NK-92 (cell line): ENCODE data around the gene TOMM6.
"Not testable (repeated sequence)": the region's sequence is repeated elsewhere in the genome, so short reads cannot be mapped to it uniquely, and the experiment has no call there.

Experiments used
- DNase-seq: peaks from one replicate; lab custom pipeline; 2025; ENCODE audit not compliant: unreplicated experiment; lab: John Stamatoyannopoulos, UW

Gene TOMM6

GRCh38 chr6:41783106-41783780 is 4.3 kb upstream of the TOMM6 start:
- DNase-seq = no peak

- DNase-seq = no peak
These were observed 2.8 kb upstream of the TOMM6 start for GRCh38 chr6:41784581-41785171.

- no peak for DNase-seq
These were observed 2.2 kb upstream of the TOMM6 start for GRCh38 chr6:41785254-41785653.

GRCh38 chr6:41785689-41786450 is 1.6 kb upstream of the TOMM6 start:
- no peak for DNase-seq

GRCh38 chr6:41786451-41787218 is 859 bp upstream of the TOMM6 start:
- DNase-seq = peak; percentile 34

DNA sequence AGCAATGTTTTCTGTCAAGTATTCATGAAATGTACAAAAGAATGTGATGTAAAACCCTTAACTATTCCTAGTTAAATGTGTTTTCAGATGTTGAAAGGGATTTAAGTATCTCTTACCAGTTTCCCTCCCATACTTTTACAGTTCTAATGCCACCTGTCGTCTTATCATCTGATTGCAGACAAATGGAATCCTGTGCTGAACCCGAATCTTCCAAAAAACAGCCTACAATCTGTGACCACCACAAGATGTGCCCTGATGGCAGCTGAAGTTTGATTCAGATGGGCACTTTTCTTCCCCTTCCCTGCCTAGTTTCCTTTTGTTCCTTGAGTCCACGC is 1.9 kb downstream of the TOMM6 start:
- DNase-seq = no peak

GRCh38 chr6:41790045-41790444 is 2.6 kb downstream of the TOMM6 start:
- DNase-seq = no peak

- no peak for DNase-seq
These were observed 3.8 kb downstream of the TOMM6 start for GRCh38 chr6:41791305-41791704.

GRCh38 chr6:41791984-41792383 is 4.5 kb downstream of the TOMM6 start:
- DNase-seq = no peak

DNA sequence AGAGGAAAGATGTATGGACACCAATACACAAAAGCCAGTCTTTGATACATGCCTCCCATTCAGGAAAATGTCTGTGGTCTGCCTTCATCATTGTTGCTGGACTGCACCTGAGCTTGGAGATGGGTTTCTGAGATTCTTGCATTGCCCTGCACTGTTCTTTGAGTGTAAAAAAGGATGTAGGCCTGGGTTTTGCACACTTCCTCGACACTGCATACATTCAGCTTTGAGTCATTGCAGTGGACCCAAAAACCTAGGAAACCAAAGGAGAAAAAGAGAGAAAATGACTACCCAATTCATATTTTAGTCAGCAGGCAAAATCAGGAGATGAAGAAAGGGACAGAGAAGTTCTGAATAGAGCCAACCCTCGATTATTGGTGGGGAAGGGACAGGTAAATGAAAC is 9.0 kb downstream of the TOMM6 start:
- DNase-seq = no peak

GRCh38 chr6:41798901-41799558 is 11.5 kb downstream of the TOMM6 start:
- DNase-seq = no peak

DNA sequence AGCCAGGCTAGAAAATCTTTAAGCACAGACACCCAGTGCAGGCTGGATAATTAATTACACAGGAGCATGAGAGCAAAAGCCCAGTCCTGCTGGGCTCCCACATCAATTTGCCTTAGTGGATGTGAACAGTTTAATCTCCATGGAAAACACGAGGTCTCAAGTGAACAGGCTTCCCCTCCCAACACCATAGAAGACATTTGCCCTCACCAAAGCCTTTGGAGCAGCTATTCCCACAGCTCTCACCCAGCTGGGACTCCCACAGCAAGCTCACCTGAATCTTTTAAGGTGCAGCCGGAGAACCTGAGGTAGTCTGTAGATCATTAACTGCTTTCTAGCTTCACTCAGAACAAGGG is 12.0 kb downstream of the TOMM6 start:
- no peak for DNase-seq

GRCh38 chr6:41801380-41801779 is 13.9 kb downstream of the TOMM6 start:
- no peak for DNase-seq

- no peak for DNase-seq
These were observed 18.6 kb downstream of the TOMM6 start for GRCh38 chr6:41805830-41806774.

GRCh38 chr6:41811095-41811494 is 23.6 kb downstream of the TOMM6 start:
- DNase-seq = no peak

DNA sequence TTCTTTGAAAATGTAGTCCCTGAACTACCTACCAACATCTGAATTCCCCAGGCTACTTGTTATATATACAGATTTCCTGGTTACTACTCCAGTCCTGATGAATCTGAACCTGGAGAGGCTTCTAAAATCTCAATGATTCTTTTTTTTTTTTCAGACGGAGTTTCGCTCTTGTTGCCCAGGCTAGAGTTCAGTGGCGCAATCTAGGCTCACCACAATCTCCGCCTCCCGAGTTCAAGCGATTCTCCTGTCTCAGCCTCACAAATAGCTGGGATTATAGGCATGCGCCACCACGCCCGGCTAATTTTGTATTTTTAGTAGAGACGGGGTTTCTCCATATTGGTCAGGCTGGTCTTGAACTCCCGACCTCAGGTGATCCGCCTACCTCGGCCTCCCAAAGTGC is 24.5 kb downstream of the TOMM6 start:
- not testable (repeated sequence) for DNase-seq

DNA sequence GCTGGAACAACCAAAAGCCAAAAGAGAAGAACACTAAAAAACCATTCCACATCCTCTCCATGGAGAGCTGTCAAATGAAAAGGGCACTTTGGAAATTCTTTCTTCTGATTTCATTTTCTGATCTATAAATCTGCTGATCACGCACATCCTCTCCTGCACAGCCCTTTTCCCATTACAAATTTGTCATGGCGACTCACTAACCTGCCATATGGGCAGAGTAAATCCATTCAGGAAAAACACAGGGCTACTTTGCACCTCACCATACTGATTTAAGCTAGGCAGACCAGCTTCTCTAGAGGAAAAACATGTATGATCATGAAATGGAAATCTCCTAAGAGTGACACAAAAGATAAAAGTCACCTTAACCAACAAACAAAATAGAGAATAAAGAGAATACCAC is 26.0 kb downstream of the TOMM6 start:
- DNase-seq = no peak

DNA sequence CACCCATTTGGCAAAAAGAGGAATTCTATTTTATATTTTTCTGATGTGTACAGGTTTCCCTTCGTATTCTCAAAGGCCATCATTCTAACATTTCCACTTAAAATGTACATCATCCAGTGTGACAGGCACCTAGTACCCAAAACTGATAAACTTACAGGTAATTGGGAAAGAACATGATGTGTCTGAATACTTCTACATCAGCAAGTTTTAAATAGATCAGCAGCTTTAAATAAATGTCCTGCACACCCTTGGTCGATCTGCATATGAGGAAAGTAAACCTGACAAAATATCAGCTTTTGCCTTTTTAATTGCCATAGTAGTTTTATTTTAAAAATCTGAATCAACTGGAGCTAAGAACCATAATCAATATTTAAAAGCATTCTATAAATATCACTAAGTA is 26.5 kb downstream of the TOMM6 start:
- DNase-seq = no peak

- DNase-seq = no peak
These were observed 27.1 kb downstream of the TOMM6 start for GRCh38 chr6:41814629-41815028.

- DNase-seq = no peak
These were observed 28.1 kb downstream of the TOMM6 start for GRCh38 chr6:41815587-41815986.
